WTC11 (cell line): ENCODE measurements around the gene HELB. TPM values are rescaled to one million over a fixed set of nuclear protein-coding genes. Genes with fewer than 3 reads are reported as not detected.

Experiments
- ATAC-seq: fragments of 200-7000 bp; cut with Tn5 transposase; 2 replicates; pipeline ENCODE4 v1.10.0; 2021; ENCODE audit warnings: mild to moderate bottlenecking, moderate library complexity
- CTCF ChIA-PET: fragments of 300-600 bp; sonication (Branson Sonifier 250); formaldehyde crosslinking; loops from one replicate; lab custom pipeline; 2021; ENCODE audit warnings: antibody characterized with exemption; lab: Charles Lee
- POLR2A ChIA-PET: fragments of 350-600 bp; sonication (Branson Sonifier 250); formaldehyde crosslinking; loops from one replicate; lab custom pipeline; 2021; ENCODE audit warnings: antibody characterized with exemption; lab: Charles Lee
- DNase-seq: peaks from one replicate; pipeline ENCODE4 v3.0.0; 2021; ENCODE audit warnings: low spot score
- H3K27ac Mint-ChIP-seq: 2 replicates; pipeline ENCODE4 v1.8.0; 2021; ENCODE audit warnings: mixed read lengths
- H3K27me3 Mint-ChIP-seq: 2 replicates; pipeline ENCODE4 v1.8.0; 2021; ENCODE audit warnings: low read depth, mild to moderate bottlenecking, moderate library complexity, mixed read lengths
- H3K36me3 Mint-ChIP-seq: 2 replicates; pipeline ENCODE4 v1.8.0; 2021; ENCODE audit warnings: mixed read lengths
- H3K4me1 Mint-ChIP-seq: 2 replicates; pipeline ENCODE4 v1.8.0; 2022; ENCODE audit warnings: mixed read lengths
- H3K4me3 Mint-ChIP-seq: 2 replicates; pipeline ENCODE4 v1.8.0; 2021; ENCODE audit warnings: mild to moderate bottlenecking, moderate library complexity, mixed read lengths
- H3K9me3 Mint-ChIP-seq: 2 replicates; pipeline ENCODE4 v1.8.0; 2021; ENCODE audit warnings: mixed read lengths
- ATF1 ChIP-seq: sonication (generic); formaldehyde crosslinking; IDR thresholded peaks from 2 replicates; pipeline ENCODE4 v1.8.1; 2023; ENCODE audit warnings: mild to moderate bottlenecking, moderate library complexity, missing genetic modification reagents
- ERG ChIP-seq: fragments of 250-450 bp; sonication (Bioruptor Pico); IDR thresholded peaks from 2 replicates; pipeline ENCODE4 v1.8.0; 2021; ENCODE audit warnings: mild to moderate bottlenecking
- FOXK1 ChIP-seq: sonication (generic); formaldehyde crosslinking; IDR thresholded peaks from 2 replicates; pipeline ENCODE4 v1.8.0; 2022; ENCODE audit warnings: mild to moderate bottlenecking, moderate library complexity, missing genetic modification reagents
- GTF2I ChIP-seq: fragments of 250-450 bp; sonication (Bioruptor Pico); conservative IDR thresholded peaks from 2 replicates; pipeline ENCODE4 v1.4.0; 2021; ENCODE audit warnings: mild to moderate bottlenecking
- NFE2L1 ChIP-seq: sonication (generic); formaldehyde crosslinking; IDR thresholded peaks from 2 replicates; pipeline ENCODE4 v1.8.1; 2023; ENCODE audit warnings: missing genetic modification reagents
- NFYB ChIP-seq: sonication (generic); formaldehyde crosslinking; conservative IDR thresholded peaks from 2 replicates; pipeline ENCODE4 v1.8.0; 2022; ENCODE audit warnings: low read depth, missing genetic modification reagents
- OVOL2 ChIP-seq: fragments of 250-450 bp; sonication (Bioruptor Pico); IDR thresholded peaks from 2 replicates; pipeline ENCODE4 v1.9.0; 2021; ENCODE audit warnings: mild to moderate bottlenecking, borderline replicate concordance
- PRRX2 ChIP-seq: fragments of 250-450 bp; sonication (Bioruptor Pico); IDR thresholded peaks from 2 replicates; pipeline ENCODE4 v1.8.0; 2021; ENCODE audit warnings: mild to moderate bottlenecking
- RORB ChIP-seq: fragments of 250-450 bp; sonication (Bioruptor Pico); IDR thresholded peaks from 2 replicates; pipeline ENCODE4 v1.9.0; 2021; ENCODE audit warnings: mild to moderate bottlenecking
- ZNF138 ChIP-seq: sonication (generic); formaldehyde crosslinking; conservative IDR thresholded peaks from 2 replicates; pipeline ENCODE4 v1.8.1; 2022; ENCODE audit warnings: mild to moderate bottlenecking, moderate library complexity, missing genetic modification reagents
- ZNF219 ChIP-seq: sonication (generic); formaldehyde crosslinking; IDR thresholded peaks from 2 replicates; pipeline ENCODE4 v1.8.0; 2023; ENCODE audit warnings: missing genetic modification reagents, mild to moderate bottlenecking, borderline replicate concordance
- ZNF281 ChIP-seq: sonication (generic); formaldehyde crosslinking; IDR thresholded peaks from 2 replicates; pipeline ENCODE4 v1.8.0; 2023; ENCODE audit warnings: mild to moderate bottlenecking, missing genetic modification reagents
- ZNF317 ChIP-seq: sonication (generic); formaldehyde crosslinking; IDR thresholded peaks from 2 replicates; pipeline ENCODE4 v1.8.1; 2023; ENCODE audit warnings: low read depth, mild to moderate bottlenecking, moderate library complexity, missing genetic modification reagents, borderline replicate concordance
- ZSCAN18 ChIP-seq: fragments of 250-450 bp; sonication (Bioruptor Pico); IDR thresholded peaks from 2 replicates; pipeline ENCODE4 v2.1.2; 2022; ENCODE audit warnings: mild to moderate bottlenecking, moderate library complexity
- total RNA-seq: library from RNA; stranded (reverse); gene quantifications from 3 replicates; pipeline ENCODE4 v1.2.3, GENCODE V29; 2021
- TF ChIP-seq, protein P1 (sequence below): sonication (generic); formaldehyde crosslinking; IDR thresholded peaks from 2 replicates; pipeline ENCODE4 v1.8.1; 2023; ENCODE audit warnings: mild to moderate bottlenecking, missing genetic modification reagents
- TF ChIP-seq, protein P2 (sequence below): sonication (generic); formaldehyde crosslinking; IDR thresholded peaks from 2 replicates; pipeline ENCODE4 v1.8.1; 2022; ENCODE audit warnings: missing genetic modification reagents, borderline replicate concordance
- TF ChIP-seq, protein P3 (sequence below): sonication (generic); formaldehyde crosslinking; IDR thresholded peaks from 2 replicates; pipeline ENCODE4 v1.8.0; 2022; ENCODE audit warnings: mild to moderate bottlenecking, missing genetic modification reagents
- TF ChIP-seq, protein P4 (sequence below): sonication (generic); formaldehyde crosslinking; IDR thresholded peaks from 2 replicates; pipeline ENCODE4 v1.8.1; 2023; ENCODE audit warnings: mild to moderate bottlenecking, missing genetic modification reagents, borderline replicate concordance

Gene HELB
- total RNA-seq, 1 experiment from 2014 or later = 9.7 TPM

DNA sequence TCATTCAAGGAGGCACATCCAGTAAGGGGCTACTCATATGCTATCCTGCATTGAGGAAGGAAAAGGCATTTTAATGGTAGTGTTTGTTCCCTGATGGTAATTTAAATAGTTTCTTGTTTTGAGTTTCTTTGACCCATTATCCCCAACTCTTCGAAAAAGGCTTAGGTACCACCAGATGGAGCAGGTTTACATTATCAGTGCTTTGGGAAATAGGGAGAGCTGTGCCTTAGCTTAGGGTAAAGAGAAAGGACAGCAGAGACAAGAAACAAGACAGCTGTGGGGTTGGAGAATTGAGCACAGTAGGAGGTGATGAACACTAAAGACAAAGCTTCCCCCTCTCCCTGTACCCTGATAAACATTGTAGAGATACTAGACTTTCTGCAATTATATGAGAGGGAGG lies 29.1 kb upstream of the HELB start:
- Mint-ChIP-seq H3K36me3 (no peaks in the 10 kb centered on the region), H3K27me3 (no peaks in the 10 kb centered on the region), H3K4me1 (peaks cover 22% of the 10 kb centered on the region), H3K27ac (peak overlapping the region; percentile 97), H3K4me3 (no peak overlapping the region), H3K9me3 (no peaks in the 10 kb centered on the region)
- DNase-seq (no peak), ATAC-seq (peak; percentile 55)
- ChIA-PET CTCF (interaction anchor here (0.9 kb wide), 1 partner anchor 128 kb away, joined by 4 read pairs; no protein-coding TSS in a partner anchor), POLR2A (no interaction called here)
- TF ChIP-seq PRRX2 = no peak
- no peak for TF ChIP-seq RORB (CRISPR knock-in tag)
- TF ChIP-seq, protein P1, sequence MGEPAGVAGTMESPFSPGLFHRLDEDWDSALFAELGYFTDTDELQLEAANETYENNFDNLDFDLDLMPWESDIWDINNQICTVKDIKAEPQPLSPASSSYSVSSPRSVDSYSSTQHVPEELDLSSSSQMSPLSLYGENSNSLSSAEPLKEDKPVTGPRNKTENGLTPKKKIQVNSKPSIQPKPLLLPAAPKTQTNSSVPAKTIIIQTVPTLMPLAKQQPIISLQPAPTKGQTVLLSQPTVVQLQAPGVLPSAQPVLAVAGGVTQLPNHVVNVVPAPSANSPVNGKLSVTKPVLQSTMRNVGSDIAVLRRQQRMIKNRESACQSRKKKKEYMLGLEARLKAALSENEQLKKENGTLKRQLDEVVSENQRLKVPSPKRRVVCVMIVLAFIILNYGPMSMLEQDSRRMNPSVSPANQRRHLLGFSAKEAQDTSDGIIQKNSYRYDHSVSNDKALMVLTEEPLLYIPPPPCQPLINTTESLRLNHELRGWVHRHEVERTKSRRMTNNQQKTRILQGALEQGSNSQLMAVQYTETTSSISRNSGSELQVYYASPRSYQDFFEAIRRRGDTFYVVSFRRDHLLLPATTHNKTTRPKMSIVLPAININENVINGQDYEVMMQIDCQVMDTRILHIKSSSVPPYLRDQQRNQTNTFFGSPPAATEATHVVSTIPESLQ = no peak
- no peak for TF ChIP-seq NFYB (CRISPR knock-in tag)
- no peak for TF ChIP-seq ATF1
- TF ChIP-seq, protein P2, sequence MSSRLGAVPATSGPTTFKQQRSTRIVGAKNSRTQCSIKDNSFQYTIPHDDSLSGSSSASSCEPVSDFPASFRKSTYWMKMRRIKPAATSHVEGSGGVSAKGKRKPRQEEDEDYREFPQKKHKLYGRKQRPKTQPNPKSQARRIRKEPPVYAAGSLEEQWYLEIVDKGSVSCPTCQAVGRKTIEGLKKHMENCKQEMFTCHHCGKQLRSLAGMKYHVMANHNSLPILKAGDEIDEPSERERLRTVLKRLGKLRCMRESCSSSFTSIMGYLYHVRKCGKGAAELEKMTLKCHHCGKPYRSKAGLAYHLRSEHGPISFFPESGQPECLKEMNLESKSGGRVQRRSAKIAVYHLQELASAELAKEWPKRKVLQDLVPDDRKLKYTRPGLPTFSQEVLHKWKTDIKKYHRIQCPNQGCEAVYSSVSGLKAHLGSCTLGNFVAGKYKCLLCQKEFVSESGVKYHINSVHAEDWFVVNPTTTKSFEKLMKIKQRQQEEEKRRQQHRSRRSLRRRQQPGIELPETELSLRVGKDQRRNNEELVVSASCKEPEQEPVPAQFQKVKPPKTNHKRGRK (CRISPR knock-in tag) = no peak
- TF ChIP-seq, protein P3, sequence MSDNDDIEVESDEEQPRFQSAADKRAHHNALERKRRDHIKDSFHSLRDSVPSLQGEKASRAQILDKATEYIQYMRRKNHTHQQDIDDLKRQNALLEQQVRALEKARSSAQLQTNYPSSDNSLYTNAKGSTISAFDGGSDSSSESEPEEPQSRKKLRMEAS (CRISPR knock-in tag) = no peak
- TF ChIP-seq ZNF281 (CRISPR knock-in tag) = no peak
- no peak for TF ChIP-seq ZNF219
- TF ChIP-seq ZSCAN18 (CRISPR knock-in tag) = no peak
- TF ChIP-seq GTF2I = no peak
- TF ChIP-seq, protein P4, sequence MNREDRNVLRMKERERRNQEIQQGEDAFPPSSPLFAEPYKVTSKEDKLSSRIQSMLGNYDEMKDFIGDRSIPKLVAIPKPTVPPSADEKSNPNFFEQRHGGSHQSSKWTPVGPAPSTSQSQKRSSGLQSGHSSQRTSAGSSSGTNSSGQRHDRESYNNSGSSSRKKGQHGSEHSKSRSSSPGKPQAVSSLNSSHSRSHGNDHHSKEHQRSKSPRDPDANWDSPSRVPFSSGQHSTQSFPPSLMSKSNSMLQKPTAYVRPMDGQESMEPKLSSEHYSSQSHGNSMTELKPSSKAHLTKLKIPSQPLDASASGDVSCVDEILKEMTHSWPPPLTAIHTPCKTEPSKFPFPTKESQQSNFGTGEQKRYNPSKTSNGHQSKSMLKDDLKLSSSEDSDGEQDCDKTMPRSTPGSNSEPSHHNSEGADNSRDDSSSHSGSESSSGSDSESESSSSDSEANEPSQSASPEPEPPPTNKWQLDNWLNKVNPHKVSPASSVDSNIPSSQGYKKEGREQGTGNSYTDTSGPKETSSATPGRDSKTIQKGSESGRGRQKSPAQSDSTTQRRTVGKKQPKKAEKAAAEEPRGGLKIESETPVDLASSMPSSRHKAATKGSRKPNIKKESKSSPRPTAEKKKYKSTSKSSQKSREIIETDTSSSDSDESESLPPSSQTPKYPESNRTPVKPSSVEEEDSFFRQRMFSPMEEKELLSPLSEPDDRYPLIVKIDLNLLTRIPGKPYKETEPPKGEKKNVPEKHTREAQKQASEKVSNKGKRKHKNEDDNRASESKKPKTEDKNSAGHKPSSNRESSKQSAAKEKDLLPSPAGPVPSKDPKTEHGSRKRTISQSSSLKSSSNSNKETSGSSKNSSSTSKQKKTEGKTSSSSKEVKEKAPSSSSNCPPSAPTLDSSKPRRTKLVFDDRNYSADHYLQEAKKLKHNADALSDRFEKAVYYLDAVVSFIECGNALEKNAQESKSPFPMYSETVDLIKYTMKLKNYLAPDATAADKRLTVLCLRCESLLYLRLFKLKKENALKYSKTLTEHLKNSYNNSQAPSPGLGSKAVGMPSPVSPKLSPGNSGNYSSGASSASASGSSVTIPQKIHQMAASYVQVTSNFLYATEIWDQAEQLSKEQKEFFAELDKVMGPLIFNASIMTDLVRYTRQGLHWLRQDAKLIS (CRISPR knock-in tag) = no peak
- no peak for TF ChIP-seq ERG (CRISPR knock-in tag)
- TF ChIP-seq ZNF138 (CRISPR knock-in tag) = no peak
- no peak for TF ChIP-seq ZNF317 (CRISPR knock-in tag)
- TF ChIP-seq FOXK1 (CRISPR knock-in tag) = no peak
- no peak for TF ChIP-seq OVOL2 (CRISPR knock-in tag)
- no peak for TF ChIP-seq NFE2L1 (CRISPR knock-in tag)
